WTC11 (cell line): ENCODE data around the gene PITPNC1. TPM values are rescaled to one million over a fixed set of nuclear protein-coding genes. Genes with fewer than 3 reads are reported as not detected.
A peak's percentile ranks its signal among the peaks of the same experiment; 100 is the strongest.

Experiments used
- ATAC-seq: fragments of 200-7000 bp; cut with Tn5 transposase; 2 replicates; pipeline ENCODE4 v1.10.0; 2021; ENCODE audit warnings: mild to moderate bottlenecking, moderate library complexity
- CTCF ChIA-PET: fragments of 300-600 bp; sonication (Branson Sonifier 250); formaldehyde crosslinking; loops from one replicate; lab custom pipeline; 2021; ENCODE audit warnings: antibody characterized with exemption; lab: Charles Lee
- POLR2A ChIA-PET: fragments of 350-600 bp; sonication (Branson Sonifier 250); formaldehyde crosslinking; loops from one replicate; lab custom pipeline; 2021; ENCODE audit warnings: antibody characterized with exemption; lab: Charles Lee
- DNase-seq: peaks from one replicate; pipeline ENCODE4 v3.0.0; 2021; ENCODE audit warnings: low spot score
- H3K27ac Mint-ChIP-seq: 2 replicates; pipeline ENCODE4 v1.8.0; 2021; ENCODE audit warnings: mixed read lengths
- H3K27me3 Mint-ChIP-seq: 2 replicates; pipeline ENCODE4 v1.8.0; 2021; ENCODE audit warnings: low read depth, mild to moderate bottlenecking, moderate library complexity, mixed read lengths
- H3K36me3 Mint-ChIP-seq: 2 replicates; pipeline ENCODE4 v1.8.0; 2021; ENCODE audit warnings: mixed read lengths
- H3K4me1 Mint-ChIP-seq: 2 replicates; pipeline ENCODE4 v1.8.0; 2022; ENCODE audit warnings: mixed read lengths
- H3K4me3 Mint-ChIP-seq: 2 replicates; pipeline ENCODE4 v1.8.0; 2021; ENCODE audit warnings: mild to moderate bottlenecking, moderate library complexity, mixed read lengths
- H3K9me3 Mint-ChIP-seq: 2 replicates; pipeline ENCODE4 v1.8.0; 2021; ENCODE audit warnings: mixed read lengths
- ARID4B ChIP-seq: sonication (generic); formaldehyde crosslinking; IDR thresholded peaks from 2 replicates; pipeline ENCODE4 v1.8.0; 2023; ENCODE audit warnings: missing genetic modification reagents, mild to moderate bottlenecking, borderline replicate concordance
- ATF6 ChIP-seq: sonication (generic); formaldehyde crosslinking; IDR thresholded peaks from 2 replicates; pipeline ENCODE4 v1.8.1; 2023; ENCODE audit warnings: mild to moderate bottlenecking, missing genetic modification reagents
- CREB1 ChIP-seq: sonication (generic); formaldehyde crosslinking; IDR thresholded peaks from 2 replicates; pipeline ENCODE4 v1.8.0; 2023; ENCODE audit warnings: mild to moderate bottlenecking, missing genetic modification reagents
- CREM ChIP-seq: sonication (generic); formaldehyde crosslinking; IDR thresholded peaks from 2 replicates; pipeline ENCODE4 v1.8.1; 2022; ENCODE audit warnings: mild to moderate bottlenecking, missing genetic modification reagents, moderate library complexity
- FOXJ3 ChIP-seq: sonication (generic); formaldehyde crosslinking; IDR thresholded peaks from 2 replicates; pipeline ENCODE4 v1.9.0; 2021; ENCODE audit warnings: missing genetic modification reagents, mild to moderate bottlenecking, borderline replicate concordance
- GTF2I ChIP-seq: fragments of 250-450 bp; sonication (Bioruptor Pico); conservative IDR thresholded peaks from 2 replicates; pipeline ENCODE4 v1.4.0; 2021; ENCODE audit warnings: mild to moderate bottlenecking
- IRF2 ChIP-seq: sonication (generic); formaldehyde crosslinking; IDR thresholded peaks from 2 replicates; pipeline ENCODE4 v1.8.0; 2022; ENCODE audit warnings: low read depth, missing genetic modification reagents, borderline replicate concordance
- MYBL2 ChIP-seq: sonication (generic); formaldehyde crosslinking; IDR thresholded peaks from 2 replicates; pipeline ENCODE4 v1.8.1; 2023; ENCODE audit warnings: mild to moderate bottlenecking, moderate library complexity, missing genetic modification reagents
- OVOL2 ChIP-seq: fragments of 250-450 bp; sonication (Bioruptor Pico); IDR thresholded peaks from 2 replicates; pipeline ENCODE4 v1.9.0; 2021; ENCODE audit warnings: mild to moderate bottlenecking, borderline replicate concordance
- RELA ChIP-seq: sonication (generic); formaldehyde crosslinking; IDR thresholded peaks from 2 replicates; pipeline ENCODE4 v1.8.1; 2022; ENCODE audit warnings: missing genetic modification reagents, mild to moderate bottlenecking, borderline replicate concordance
- SP1 ChIP-seq: sonication (generic); formaldehyde crosslinking; conservative IDR thresholded peaks from 2 replicates; pipeline ENCODE4 v1.8.1; 2022; ENCODE audit warnings: missing genetic modification reagents
- USF2 ChIP-seq: sonication (generic); formaldehyde crosslinking; IDR thresholded peaks from 2 replicates; pipeline ENCODE4 v1.8.1; 2023; ENCODE audit warnings: mild to moderate bottlenecking, missing genetic modification reagents, moderate library complexity
- ZNF532 ChIP-seq: fragments of 250-450 bp; sonication (Bioruptor Pico); IDR thresholded peaks from 2 replicates; pipeline ENCODE4 v1.9.0; 2021; ENCODE audit warnings: mild to moderate bottlenecking, borderline replicate concordance
- total RNA-seq: library from RNA; stranded (reverse); gene quantifications from 3 replicates; pipeline ENCODE4 v1.2.3, GENCODE V29; 2021
- TF ChIP-seq, protein P1 (sequence below): sonication (generic); formaldehyde crosslinking; IDR thresholded peaks from 2 replicates; pipeline ENCODE4 v1.8.1; 2022; ENCODE audit warnings: low read depth, mild to moderate bottlenecking, moderate library complexity, missing genetic modification reagents, borderline replicate concordance
- TF ChIP-seq, protein P2 (sequence below): fragments of 200-600 bp; IDR thresholded peaks from 2 replicates; pipeline ENCODE4 v1.8.0; 2022; ENCODE audit warnings: antibody characterized with exemption
- TF ChIP-seq, protein P3 (sequence below): sonication (generic); formaldehyde crosslinking; IDR thresholded peaks from 2 replicates; pipeline ENCODE4 v1.8.0; 2023; ENCODE audit warnings: missing genetic modification reagents

PITPNC1 gene
- total RNA-seq, 1 experiment from 2014 or later: 39.8 TPM

DNA sequence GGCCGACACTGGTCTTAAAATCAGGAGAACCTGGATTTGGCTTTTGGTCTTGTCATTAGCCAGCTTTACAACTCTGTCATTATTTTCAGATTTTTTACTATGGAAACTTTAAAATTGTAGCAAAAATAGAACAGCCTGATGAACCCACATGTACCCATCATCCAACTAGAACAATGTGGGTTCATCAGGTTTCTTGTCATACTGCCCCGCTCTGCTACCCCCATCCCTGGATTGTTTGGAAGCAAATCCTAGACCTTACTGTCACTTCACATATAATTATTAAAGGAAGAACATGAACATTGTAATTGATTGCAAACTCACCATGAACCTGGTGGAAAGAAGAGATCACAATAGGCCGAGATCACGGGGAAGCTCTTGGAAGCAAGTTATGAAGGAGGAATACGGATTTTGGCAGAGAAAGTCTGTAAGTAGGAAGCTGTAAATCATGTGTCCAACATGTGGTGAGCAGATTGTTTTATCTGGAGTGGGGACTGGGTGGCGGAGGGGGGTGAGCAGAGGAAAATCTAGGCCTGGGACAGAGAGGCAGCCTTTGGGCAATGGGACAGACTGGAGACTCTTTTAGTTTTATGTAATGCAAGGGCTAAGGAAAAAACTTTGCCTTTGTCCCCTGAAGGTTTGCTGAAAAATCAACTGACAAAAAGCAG lies 67.0 kb downstream of the PITPNC1 start:
- Mint-ChIP-seq H3K36me3 (no peaks in the 10 kb centered on the region), H3K9me3 (no peaks in the 10 kb centered on the region), H3K4me1 (peaks cover 48% of the 10 kb centered on the region), H3K27me3 (no peaks in the 10 kb centered on the region), H3K4me3 (no peak overlapping the region), H3K27ac (peak overlapping the region; percentile 46)
- no peak for TF ChIP-seq USF2 (CRISPR knock-in tag)
- TF ChIP-seq, protein P1, sequence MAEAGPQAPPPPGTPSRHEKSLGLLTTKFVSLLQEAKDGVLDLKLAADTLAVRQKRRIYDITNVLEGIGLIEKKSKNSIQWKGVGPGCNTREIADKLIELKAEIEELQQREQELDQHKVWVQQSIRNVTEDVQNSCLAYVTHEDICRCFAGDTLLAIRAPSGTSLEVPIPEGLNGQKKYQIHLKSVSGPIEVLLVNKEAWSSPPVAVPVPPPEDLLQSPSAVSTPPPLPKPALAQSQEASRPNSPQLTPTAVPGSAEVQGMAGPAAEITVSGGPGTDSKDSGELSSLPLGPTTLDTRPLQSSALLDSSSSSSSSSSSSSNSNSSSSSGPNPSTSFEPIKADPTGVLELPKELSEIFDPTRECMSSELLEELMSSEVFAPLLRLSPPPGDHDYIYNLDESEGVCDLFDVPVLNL (CRISPR knock-in tag): no peak
- TF ChIP-seq RELA: no peak
- no peak for TF ChIP-seq ZNF532 (CRISPR knock-in tag)
- no peak for TF ChIP-seq SP1 (CRISPR knock-in tag)
- TF ChIP-seq GTF2I: no peak
- no peak for TF ChIP-seq ARID4B (CRISPR knock-in tag)
- no peak for ATAC-seq
- ChIA-PET POLR2A (interaction anchor here (0.6 kb wide), 1 partner anchor 29 kb away, joined by 4 read pairs; no protein-coding TSS in a partner anchor), CTCF (interaction anchor here (3.5 kb wide), 1 partner anchor 31 kb away, joined by 16 read pairs; no protein-coding TSS in a partner anchor)
- DNase-seq: no peak

GRCh38 chr17:67448449-67448848 lies 71.4 kb downstream of the PITPNC1 start:
- DNase-seq (no peak), ATAC-seq (no peak)
- Mint-ChIP-seq H3K4me3 (no peak overlapping the region), H3K27ac (no peak overlapping the region; the same call in 1 of the 2 replicates), H3K9me3 (no peaks in the 10 kb centered on the region), H3K27me3 (no peaks in the 10 kb centered on the region), H3K36me3 (no peaks in the 10 kb centered on the region), H3K4me1 (peaks cover 40% of the 10 kb centered on the region)
- ChIA-PET POLR2A (no interaction called here), CTCF (no interaction called here)
- TF ChIP-seq ATF6 (CRISPR knock-in tag): no peak
- TF ChIP-seq RELA: no peak
- no peak for TF ChIP-seq IRF2 (CRISPR knock-in tag)
- no peak for TF ChIP-seq FOXJ3 (CRISPR knock-in tag)
- TF ChIP-seq, protein P2, sequence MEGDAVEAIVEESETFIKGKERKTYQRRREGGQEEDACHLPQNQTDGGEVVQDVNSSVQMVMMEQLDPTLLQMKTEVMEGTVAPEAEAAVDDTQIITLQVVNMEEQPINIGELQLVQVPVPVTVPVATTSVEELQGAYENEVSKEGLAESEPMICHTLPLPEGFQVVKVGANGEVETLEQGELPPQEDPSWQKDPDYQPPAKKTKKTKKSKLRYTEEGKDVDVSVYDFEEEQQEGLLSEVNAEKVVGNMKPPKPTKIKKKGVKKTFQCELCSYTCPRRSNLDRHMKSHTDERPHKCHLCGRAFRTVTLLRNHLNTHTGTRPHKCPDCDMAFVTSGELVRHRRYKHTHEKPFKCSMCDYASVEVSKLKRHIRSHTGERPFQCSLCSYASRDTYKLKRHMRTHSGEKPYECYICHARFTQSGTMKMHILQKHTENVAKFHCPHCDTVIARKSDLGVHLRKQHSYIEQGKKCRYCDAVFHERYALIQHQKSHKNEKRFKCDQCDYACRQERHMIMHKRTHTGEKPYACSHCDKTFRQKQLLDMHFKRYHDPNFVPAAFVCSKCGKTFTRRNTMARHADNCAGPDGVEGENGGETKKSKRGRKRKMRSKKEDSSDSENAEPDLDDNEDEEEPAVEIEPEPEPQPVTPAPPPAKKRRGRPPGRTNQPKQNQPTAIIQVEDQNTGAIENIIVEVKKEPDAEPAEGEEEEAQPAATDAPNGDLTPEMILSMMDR: no peak
- TF ChIP-seq, protein P3, sequence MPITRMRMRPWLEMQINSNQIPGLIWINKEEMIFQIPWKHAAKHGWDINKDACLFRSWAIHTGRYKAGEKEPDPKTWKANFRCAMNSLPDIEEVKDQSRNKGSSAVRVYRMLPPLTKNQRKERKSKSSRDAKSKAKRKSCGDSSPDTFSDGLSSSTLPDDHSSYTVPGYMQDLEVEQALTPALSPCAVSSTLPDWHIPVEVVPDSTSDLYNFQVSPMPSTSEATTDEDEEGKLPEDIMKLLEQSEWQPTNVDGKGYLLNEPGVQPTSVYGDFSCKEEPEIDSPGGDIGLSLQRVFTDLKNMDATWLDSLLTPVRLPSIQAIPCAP (CRISPR knock-in tag): no peak
- no peak for TF ChIP-seq CREB1 (CRISPR knock-in tag)
- no peak for TF ChIP-seq OVOL2
- TF ChIP-seq MYBL2 (CRISPR knock-in tag): no peak
- no peak for TF ChIP-seq CREM (CRISPR knock-in tag)
